ENCODE measurements around the gene LYPD6B.

The LYPD6B gene

GRCh38 chr2:149178612-149179011 lies 140.1 kb downstream of the LYPD6B start:
- no peak overlapping the region for H3K4me3 ChIP-seq (ENCODE audit: low read depth, low read length)
- DNase-seq (ENCODE audit: low read depth), result no peak
- TF ChIP-seq, protein P1, sequence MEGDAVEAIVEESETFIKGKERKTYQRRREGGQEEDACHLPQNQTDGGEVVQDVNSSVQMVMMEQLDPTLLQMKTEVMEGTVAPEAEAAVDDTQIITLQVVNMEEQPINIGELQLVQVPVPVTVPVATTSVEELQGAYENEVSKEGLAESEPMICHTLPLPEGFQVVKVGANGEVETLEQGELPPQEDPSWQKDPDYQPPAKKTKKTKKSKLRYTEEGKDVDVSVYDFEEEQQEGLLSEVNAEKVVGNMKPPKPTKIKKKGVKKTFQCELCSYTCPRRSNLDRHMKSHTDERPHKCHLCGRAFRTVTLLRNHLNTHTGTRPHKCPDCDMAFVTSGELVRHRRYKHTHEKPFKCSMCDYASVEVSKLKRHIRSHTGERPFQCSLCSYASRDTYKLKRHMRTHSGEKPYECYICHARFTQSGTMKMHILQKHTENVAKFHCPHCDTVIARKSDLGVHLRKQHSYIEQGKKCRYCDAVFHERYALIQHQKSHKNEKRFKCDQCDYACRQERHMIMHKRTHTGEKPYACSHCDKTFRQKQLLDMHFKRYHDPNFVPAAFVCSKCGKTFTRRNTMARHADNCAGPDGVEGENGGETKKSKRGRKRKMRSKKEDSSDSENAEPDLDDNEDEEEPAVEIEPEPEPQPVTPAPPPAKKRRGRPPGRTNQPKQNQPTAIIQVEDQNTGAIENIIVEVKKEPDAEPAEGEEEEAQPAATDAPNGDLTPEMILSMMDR (IDR thresholded peaks at IDR 0.05; ENCODE audit: low read depth, low read length, missing control alignments), result no peak

- H3K4me3 ChIP-seq (ENCODE audit: low read depth, low read length), result no peak overlapping the region
- TF ChIP-seq, protein P1 (IDR thresholded peaks at IDR 0.05; ENCODE audit: low read depth, low read length, missing control alignments), result no peak
- DNase-seq (ENCODE audit: low read depth), result no peak
These were observed 141.9 kb downstream of the LYPD6B start for GRCh38 chr2:149180226-149180875.

GRCh38 chr2:149183187-149183586 lies 144.7 kb downstream of the LYPD6B start:
- TF ChIP-seq, protein P1 (IDR thresholded peaks at IDR 0.05; ENCODE audit: low read depth, low read length, missing control alignments), result no peak
- DNase-seq (ENCODE audit: low read depth), result no peak
- H3K4me3 ChIP-seq (ENCODE audit: low read depth, low read length), result no peak overlapping the region

- H3K4me3 ChIP-seq (ENCODE audit: low read depth, low read length), result no peak overlapping the region
- TF ChIP-seq, protein P1 (IDR thresholded peaks at IDR 0.05; ENCODE audit: low read depth, low read length, missing control alignments), result no peak
- DNase-seq (ENCODE audit: low read depth), result no peak
These were observed 146.5 kb downstream of the LYPD6B start for GRCh38 chr2:149184991-149185390.

GRCh38 chr2:149185942-149186490 lies 147.5 kb downstream of the LYPD6B start:
- DNase-seq (ENCODE audit: low read depth), result no peak
- no peak overlapping the region for H3K4me3 ChIP-seq (ENCODE audit: low read depth, low read length)
- TF ChIP-seq, protein P1 (IDR thresholded peaks at IDR 0.05; ENCODE audit: low read depth, low read length, missing control alignments), result no peak

DNA sequence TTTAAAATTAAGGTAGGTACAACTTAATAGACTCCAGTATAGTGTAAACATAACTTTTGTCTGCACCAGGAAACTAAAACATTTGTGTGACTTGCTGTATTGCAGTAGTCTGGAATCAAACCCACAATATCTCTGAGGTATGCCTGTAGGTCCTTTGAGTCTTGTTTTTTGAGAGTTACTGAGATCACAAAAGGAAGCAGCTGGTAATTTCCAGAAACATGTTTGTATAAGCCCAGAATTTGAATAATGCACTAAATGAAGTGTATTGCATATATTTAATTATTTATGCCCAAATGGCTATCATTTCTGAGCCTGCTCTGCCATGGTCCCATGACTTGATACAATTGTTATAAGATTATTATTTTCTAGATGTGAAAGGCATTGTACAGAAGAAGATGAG lies 148.6 kb downstream of the LYPD6B start:
- TF ChIP-seq, protein P1 (IDR thresholded peaks at IDR 0.05; ENCODE audit: low read depth, low read length, missing control alignments), result no peak
- H3K4me3 ChIP-seq (ENCODE audit: low read depth, low read length), result no peak overlapping the region
- DNase-seq (ENCODE audit: low read depth), result no peak

DNA sequence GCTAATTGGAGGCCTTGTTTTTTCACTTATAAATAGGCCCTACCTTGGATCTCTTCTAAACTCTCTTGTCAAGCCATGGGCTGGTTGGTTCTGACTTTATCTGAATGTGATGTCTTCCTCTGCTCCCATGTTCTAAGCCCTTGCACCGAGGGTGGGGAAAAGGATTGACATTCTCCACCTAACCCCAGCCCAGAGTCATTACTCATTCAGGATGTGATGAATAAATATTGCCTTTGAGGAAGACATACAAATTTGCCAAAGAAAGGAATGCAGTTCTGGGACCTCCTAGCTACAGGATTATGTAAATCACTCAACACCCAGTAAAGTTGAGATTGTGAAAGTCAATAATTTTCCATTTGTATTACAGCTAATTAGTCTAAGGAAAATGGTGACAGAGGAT lies 149.8 kb downstream of the LYPD6B start:
- TF ChIP-seq, protein P1 (IDR thresholded peaks at IDR 0.05; ENCODE audit: low read depth, low read length, missing control alignments), result no peak
- H3K4me3 ChIP-seq (ENCODE audit: low read depth, low read length), result no peak overlapping the region
- DNase-seq (ENCODE audit: low read depth), result no peak
